Fibroblast of skin of scalp (primary cell): ENCODE data around the gene ZBTB38.

ENCODE experiments used
- DNase-seq: peaks from one replicate; pipeline ENCODE4 v3.0.0-alpha.2; 2013

The ZBTB38 gene

GRCh38 chr3:141341536-141341935 is 26.8 kb upstream of the ZBTB38 start:
- DNase-seq = no peak

- no peak for DNase-seq
Measured at GRCh38 chr3:141342386-141342785, 25.9 kb upstream of the ZBTB38 start.

GRCh38 chr3:141343077-141343476 is 25.2 kb upstream of the ZBTB38 start:
- no peak for DNase-seq

- no peak for DNase-seq
Measured at GRCh38 chr3:141343865-141344271, 24.4 kb upstream of the ZBTB38 start.

GRCh38 chr3:141345528-141345927 is 22.8 kb upstream of the ZBTB38 start:
- DNase-seq = no peak

- no peak for DNase-seq
Measured at GRCh38 chr3:141346007-141346406, 22.3 kb upstream of the ZBTB38 start.

- DNase-seq = no peak
Measured at GRCh38 chr3:141346418-141346817, 21.9 kb upstream of the ZBTB38 start.

GRCh38 chr3:141346839-141347238 is 21.5 kb upstream of the ZBTB38 start:
- no peak for DNase-seq

GRCh38 chr3:141348837-141349236 is 19.5 kb upstream of the ZBTB38 start:
- no peak for DNase-seq

- no peak for DNase-seq
Measured at GRCh38 chr3:141349711-141350110, 18.6 kb upstream of the ZBTB38 start.

- no peak for DNase-seq
Measured at GRCh38 chr3:141350666-141351065, 17.6 kb upstream of the ZBTB38 start.

- DNase-seq = no peak
Measured at GRCh38 chr3:141352262-141352984, 15.9 kb upstream of the ZBTB38 start.

- peak; percentile 45 for DNase-seq
Measured at GRCh38 chr3:141353652-141354495, 14.4 kb upstream of the ZBTB38 start.

- DNase-seq = no peak
Measured at GRCh38 chr3:141354517-141354916, 13.8 kb upstream of the ZBTB38 start.

GRCh38 chr3:141355242-141355641 is 13.1 kb upstream of the ZBTB38 start:
- DNase-seq = no peak

- DNase-seq = no peak
Measured at GRCh38 chr3:141356046-141356445, 12.3 kb upstream of the ZBTB38 start.

- peak; percentile 91 for DNase-seq
Measured at GRCh38 chr3:141360888-141361598, 7.3 kb upstream of the ZBTB38 start.

- DNase-seq = no peak
Measured at GRCh38 chr3:141362736-141363135, 5.6 kb upstream of the ZBTB38 start.

GRCh38 chr3:141365201-141365600 is 3.1 kb upstream of the ZBTB38 start:
- no peak for DNase-seq

- peak; percentile 87 for DNase-seq
Measured at GRCh38 chr3:141366285-141367037, 1.8 kb upstream of the ZBTB38 start.

- DNase-seq = peak; percentile 97
Measured at GRCh38 chr3:141367038-141367730, 1.1 kb upstream of the ZBTB38 start.
